Heart right ventricle (tissue), 16 donors: ENCODE data around the gene RAB20. TPM values are rescaled to one million over a fixed set of nuclear protein-coding genes. Genes with fewer than 3 reads are reported as not detected.
A peak's percentile ranks its signal among the peaks of the same experiment; 100 is the strongest.

Experiments used
- ATAC-seq, 8 donors: fragments of 200-7000 bp; cut with Tn5 transposase; one replicate each; pipeline ENCODE4 v1.9.1; 2020; ENCODE audit warnings: mild to moderate bottlenecking in 8 of 8, moderate library complexity in 8 of 8, moderate number of reproducible peaks in 1 of 8
- DNase-seq, 2 donors: peaks; one replicate each; pipeline ENCODE4 v3.0.0-alpha.2; 2020
- H3K27ac ChIP-seq, 10 donors: fragments of 200-600 bp; sonication (generic) in 2 of 10; one replicate each; pipeline versions ENCODE4 v1.5.0 to v1.8.0; 2020 to 2022; ENCODE audit warnings: mild to moderate bottlenecking in 3 of 10
- H3K27me3 ChIP-seq, 7 donors: fragments of 200-600 bp; one replicate each; pipeline ENCODE4 v1.8.0; 2021 to 2022; ENCODE audit warnings: mild to moderate bottlenecking in 2 of 7
- H3K36me3 ChIP-seq, 9 donors: fragments of 200-600 bp; sonication (generic) in 1 of 9; one replicate each; pipeline versions ENCODE4 v1.5.0 to v1.8.0; 2020 to 2022; ENCODE audit warnings: mild to moderate bottlenecking in 2 of 9
- H3K4me1 ChIP-seq, 9 donors: fragments of 200-600 bp; sonication (generic) in 1 of 9; one replicate each; pipeline versions ENCODE4 v1.5.0 to v1.8.0; 2020 to 2022; ENCODE audit warnings: mild to moderate bottlenecking in 4 of 9
- H3K4me3 ChIP-seq, 10 donors: fragments of 200-600 bp; sonication (generic) in 2 of 10; one replicate each; pipeline versions ENCODE4 v1.5.0 to v1.8.0; 2020 to 2022; ENCODE audit warnings: mild to moderate bottlenecking in 7 of 10, moderate library complexity in 2 of 10
- H3K9me3 ChIP-seq, 11 donors: fragments of 200-600 bp in 10 of 11; sonication (generic) in 2 of 11; one replicate each; pipeline versions ENCODE4 v1.5.0 to v1.8.0; 2013 to 2022; ENCODE audit warnings: mild to moderate bottlenecking in 2 of 11, control low read depth in 1 of 11, moderate library complexity in 1 of 11
- CTCF ChIP-seq, 9 donors: fragments of 200-600 bp; sonication (generic) in 2 of 9; IDR thresholded peaks; one replicate each; pipeline versions ENCODE4 v1.5.0 to v1.8.0; 2021 to 2022; ENCODE audit warnings: antibody characterized with exemption in 9 of 9, mild to moderate bottlenecking in 5 of 9, moderate library complexity in 1 of 9
- WGBS, 2 donors: extraction: QIAGEN DNeasy Blood & Tissue Kit; methylation state at CpG; one replicate each; pipeline ENCODE4 v1.1.7; 2013; ENCODE audit warnings: inconsistent platforms in 1 of 2; 5-methylcytosine and 5-hydroxymethylcytosine counted together
- intact Hi-C, 10 donors: fragments of 100-400 bp; cut with DNase I; formaldehyde crosslinking; loops; one replicate each; pipeline versions ENCODE4 v1.11.1 to v1.14.2; 2022
- polyA plus RNA-seq, 2 donors: library from polyadenylated mRNA; stranded (reverse); fragments of 200-250 nt; gene quantifications; one replicate each; pipeline ENCODE4 v1.2.3, GENCODE V29; 2013
- total RNA-seq, 10 donors: library from RNA; stranded (reverse); fragmentation: NEBNext Ultra II Directional in 3 of 10; extraction: Animal tissue kit (Norgen Biotek cat#: 25700) in 3 of 10; gene quantifications; one replicate each; pipeline versions ENCODE4 v1.2.1 to v1.2.4, GENCODE V29; 2021 to 2023
- donor health status: Arrhythmogenic right ventricular cardiomyopathy.
- donor health status: ischemic (EF 13 %, LVEDD 7.1; RV severe dilation, severe dysfunction).
- donor health status: healthy with polysubstance abuse.
- donor health status: DM: no; HTN: yes; CAD: no.
- donor health status: DM: no; HTN: no; CAD: no.
- donor health status: ischemic (EF 25% LVEDD 6.9; RV normal size, moderate dysfunction).
- donor health status: ischemic (EF 25% LVEDD 5.7; RV mildly dilated, moderate dysfunction).
- donor health status: healthy.
- donor health status: DM: yes; HTN: yes; CAD: no.
- donor health status: Ischemic cardiomyopathy.
- donor health status: ischemic (EF 35%, LVEDD 5.7; RV mildly dilated, moderate dysfunction).
- donor health status: nonischemic (EF 11% LVEDD 7.7; RV severe dilation, severe dysfunction).
- donor health status: DM: yes; HTN: yes; CAD: no.
- donor health status: PGD.
- donor health status: ischemic (EF 29% LVEDD 5.4; RV normal size, mild dysfunction).
- donor health status: nonischemic (EF 23%, LVEDD 6.1; RV moderate dilation, normal function).

Gene RAB20
- total and polyA plus RNA-seq, 12 donors = 5.4 to 40.8 (median 12.5) TPM

- Histone ChIP-seq H3K27me3 (peaks cover 0 to 24% (median 4%) of the 10 kb centered on the region in 7 donors), H3K27ac (no peak overlapping the region), H3K36me3 (no peaks in the 10 kb centered on the region), H3K9me3 (no peaks in the 10 kb centered on the region), H3K4me3 (no peak overlapping the region), H3K4me1 (peaks cover 0 to 16% (median 0%) of the 10 kb centered on the region in 9 donors)
- peak in 2 of 8 donors; percentile 28 to 39 for ATAC-seq
- no peak for TF ChIP-seq CTCF (IDR thresholded peaks at IDR 0.05)
- intact Hi-C loops = loop anchor here in 5 of 10 donors (5.0 to 10.0 kb wide), 4 partner anchors 114 to 124 kb away; no protein-coding TSS in a partner anchor
- 71 to 75% methylated on average over 10 of the region's 10 CpGs for WGBS, 2 donors
- DNase-seq = no peak
Observed at GRCh38 chr13:110578363-110578762, 16.8 kb upstream of the RAB20 start.

DNA sequence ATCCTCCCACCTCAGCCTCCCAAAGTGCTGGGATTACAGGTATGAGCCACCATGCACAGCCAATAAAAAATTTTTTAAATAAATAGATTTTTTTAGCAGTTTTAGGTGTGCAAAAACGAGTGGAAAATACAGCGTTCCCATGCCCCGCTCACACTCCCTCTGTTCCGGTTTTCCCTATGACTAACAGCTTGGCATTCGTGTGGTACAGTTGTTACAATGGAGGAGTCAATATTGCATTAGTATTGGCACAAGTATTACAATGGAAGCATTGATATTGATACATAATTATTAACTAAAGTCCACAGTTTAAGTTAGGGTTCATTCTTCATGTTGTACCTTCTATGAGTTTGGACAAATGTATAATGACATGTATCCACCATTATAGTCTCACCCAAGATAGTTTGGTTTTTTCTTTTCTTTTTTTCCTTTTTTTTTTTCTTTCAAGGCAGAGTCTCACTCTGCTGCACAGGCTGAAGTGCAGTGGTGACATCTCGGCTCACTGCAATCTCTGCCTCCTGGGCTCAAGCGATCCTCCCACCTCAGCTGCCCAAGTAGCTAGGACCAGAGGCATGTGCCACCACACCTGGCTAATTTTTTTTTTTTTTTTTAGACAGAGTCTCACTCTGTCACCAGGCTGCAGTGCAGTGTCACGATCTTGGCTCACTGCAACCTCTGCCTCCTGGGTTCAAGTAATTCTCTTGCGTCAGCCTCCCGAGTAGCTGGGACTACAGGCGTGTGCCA, 15.4 kb upstream of the RAB20 start:
- 86 to 89% methylated on average over 11 of the region's 11 CpGs for WGBS, 2 donors
- Histone ChIP-seq H3K4me1 (peaks cover 0 to 16% (median 0%) of the 10 kb centered on the region in 9 donors), H3K27me3 (peaks cover 0 to 37% (median 15%) of the 10 kb centered on the region in 7 donors), H3K4me3 (no peak overlapping the region), H3K27ac (no peak overlapping the region), H3K36me3 (no peaks in the 10 kb centered on the region), H3K9me3 (no peaks in the 10 kb centered on the region)
- intact Hi-C loops = loop anchor here in 5 of 10 donors (5.0 to 10.0 kb wide), 4 partner anchors 112 to 122 kb away; no protein-coding TSS in a partner anchor
- TF ChIP-seq CTCF (IDR thresholded peaks at IDR 0.05) = no peak
- no peak for DNase-seq
- no peak for ATAC-seq

- no peak for TF ChIP-seq CTCF (IDR thresholded peaks at IDR 0.05)
- no peaks in the 10 kb centered on the region for H3K9me3 ChIP-seq
- peaks cover 0 to 44% (median 24%) of the 10 kb centered on the region in 7 donors for H3K27me3 ChIP-seq
- intact Hi-C loops = loop anchor here in 5 of 10 donors (5.0 to 10.0 kb wide), 4 partner anchors 111 to 121 kb away; no protein-coding TSS in a partner anchor
- 78 to 80% methylated on average over 7 of the region's 7 CpGs for WGBS, 2 donors
- H3K4me1 ChIP-seq = peaks cover 0 to 16% (median 0%) of the 10 kb centered on the region in 9 donors
- no peak for ATAC-seq
- no peak overlapping the region for H3K4me3 ChIP-seq
- DNase-seq = no peak
- no peaks in the 10 kb centered on the region for H3K36me3 ChIP-seq
- no peak overlapping the region for H3K27ac ChIP-seq
Observed at GRCh38 chr13:110576070-110576394, 14.5 kb upstream of the RAB20 start.

DNA sequence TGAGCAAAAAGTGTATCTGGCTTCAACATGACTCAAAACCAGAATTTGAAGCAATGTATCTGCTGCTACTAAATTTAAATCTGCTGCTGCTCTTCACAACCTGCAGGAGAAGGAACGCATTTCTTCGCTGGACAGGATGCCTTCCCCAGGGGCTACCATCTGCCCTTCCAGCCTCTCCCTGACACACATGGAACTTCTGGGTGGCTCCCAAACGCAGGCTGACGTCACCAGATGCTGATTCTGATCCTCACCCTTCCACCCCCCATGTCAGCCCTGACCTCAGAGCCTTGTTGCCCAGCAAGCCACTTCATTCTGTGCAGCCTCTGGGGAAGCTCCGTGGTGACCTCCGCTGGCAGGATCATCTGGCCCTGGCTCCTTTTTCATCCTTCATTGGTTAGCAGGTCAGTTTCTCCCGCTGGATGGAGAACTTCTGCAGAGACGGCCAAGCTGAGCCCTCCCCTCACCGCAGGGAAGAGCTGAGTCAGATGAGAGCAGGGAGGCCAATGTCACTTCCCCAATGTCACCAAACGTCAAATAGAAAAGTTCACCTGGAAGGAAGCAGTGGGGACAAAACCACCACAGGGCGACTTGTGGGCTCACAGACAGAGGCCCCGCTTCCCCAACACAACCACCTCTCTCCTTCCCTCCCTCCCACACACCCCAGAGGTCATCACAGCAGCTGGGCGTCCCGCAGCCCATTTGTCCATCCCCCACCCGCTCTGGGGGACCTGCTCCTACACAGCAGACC, 14.0 kb upstream of the RAB20 start:
- WGBS, 2 donors = 37 to 51% methylated on average over 15 of the region's 15 CpGs
- intact Hi-C loops = loop anchor here in 5 of 10 donors (5.0 to 10.0 kb wide), 4 partner anchors 111 to 121 kb away; no protein-coding TSS in a partner anchor

More for the DNA sequence above, 14.0 kb upstream of the RAB20 start:
- H3K4me1 ChIP-seq = peaks cover 0 to 13% (median 0%) of the 10 kb centered on the region in 9 donors
- H3K27ac ChIP-seq = no peak overlapping the region
- peak in 7 of 9 donors; percentile 7 to 39 (median 19) for TF ChIP-seq CTCF (IDR thresholded peaks at IDR 0.05)
- no peak overlapping the region for H3K4me3 ChIP-seq
- ATAC-seq (peak in 7 of 8 donors; percentile 61 to 79 (median 65)), DNase-seq (peak; percentile 23 to 33)
- peaks cover 0 to 44% (median 28%) of the 10 kb centered on the region in 7 donors for H3K27me3 ChIP-seq
- no peaks in the 10 kb centered on the region for H3K36me3 ChIP-seq
- no peaks in the 10 kb centered on the region for H3K9me3 ChIP-seq
